ENCODE measurements around the gene CCDC158. TPM values are rescaled to one million over a fixed set of nuclear protein-coding genes. Genes with fewer than 3 reads are reported as not detected.
A peak's percentile ranks its signal among the peaks of the same experiment; 100 is the strongest.

CCDC158 gene
- total RNA-seq, 3 donors from 2014 or later (not counting 1 experiment from before 2014, with no cell fraction given): not detected

DNA sequence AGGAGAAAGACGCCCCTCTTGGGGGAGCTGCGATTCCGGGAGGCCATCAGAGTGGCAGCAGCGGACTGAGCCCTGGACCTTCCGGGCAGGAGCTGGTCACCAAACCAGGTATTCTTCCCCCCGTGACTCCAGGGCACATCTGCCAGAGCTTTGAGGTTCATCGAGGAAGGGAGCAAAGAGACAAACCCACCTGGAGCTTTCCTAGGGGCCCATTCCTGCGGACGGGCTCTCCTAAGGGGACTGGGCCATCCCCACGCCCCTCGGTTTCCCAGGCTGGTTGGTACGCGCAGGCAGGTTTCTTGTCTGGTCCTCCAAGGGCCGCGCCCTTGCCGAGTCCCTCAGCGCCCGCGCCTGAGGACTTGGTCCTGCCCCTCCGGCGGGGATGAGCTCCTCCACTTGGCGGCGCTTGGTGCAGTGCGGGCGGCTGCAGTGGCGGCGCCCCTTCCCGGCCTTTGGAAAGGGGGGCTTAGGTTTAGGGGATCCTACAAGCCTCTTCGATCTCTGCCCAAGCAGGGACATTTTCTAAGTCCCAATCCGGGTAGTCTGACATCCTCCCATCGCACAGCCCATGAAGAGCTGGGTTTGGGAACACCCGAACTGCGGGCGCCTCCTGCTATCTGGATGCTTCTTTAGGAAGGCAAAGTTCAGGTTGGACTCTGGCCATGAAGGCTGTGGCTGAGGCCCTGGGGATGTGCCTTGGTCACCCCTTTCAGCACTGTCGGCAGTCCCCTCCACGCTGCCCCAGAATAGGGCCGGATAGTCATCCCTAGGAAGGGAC is 113.9 kb downstream of the CCDC158 start:
- Mint-ChIP-seq H3K4me1 (peaks cover 23 to 41% of the 10 kb centered on the region in 2 donors), H3K4me3 (peak overlapping the region; percentile 80), H3K27ac (peak overlapping the region in 1 of 2 donors; percentile 63), H3K9me3 (no peaks in the 10 kb centered on the region), H3K27me3 (ENCODE audit: low read depth in 2 of 2) (peaks cover 0 to 13% of the 10 kb centered on the region in 2 donors), H3K36me3 (peaks cover 8% of the 10 kb centered on the region)
- H3K36me3 ChIP-seq (ENCODE audit: control insufficient read depth, insufficient read depth, low read length): no peaks in the 10 kb centered on the region
- H3K4me3 ChIP-seq (ENCODE audit: low read length): peak overlapping the region; percentile 65
- no peaks in the 10 kb centered on the region for H3K27me3 ChIP-seq (ENCODE audit: control insufficient read depth, insufficient read depth, low read length)
- peaks cover 32% of the 10 kb centered on the region for H3K4me1 ChIP-seq (ENCODE audit: control insufficient read depth, insufficient read depth, low read length)
- ATAC-seq: peak in 2 of 3 donors; percentile 24 to 44
- DNase-seq: peak in 1 of 2 donors; percentile 41
- intact Hi-C loops (cut with micrococcal nuclease): no loop called here
- no peaks in the 10 kb centered on the region for H3K9me3 ChIP-seq (ENCODE audit: control insufficient read depth, insufficient read depth, low read length)
- 12% methylated on average over 37 of the region's 37 CpGs for WGBS (ENCODE audit: insufficient coverage)
- no peak overlapping the region for H3K27ac ChIP-seq (ENCODE audit: low read length)
- no peak for TF ChIP-seq CTCF (IDR thresholded peaks at IDR 0.05)

GRCh38 chr4:76305971-76306881 is 114.7 kb downstream of the CCDC158 start, which contains the start of gene STBD1:
Gene STBD1 (plus strand): TSS chr4:76306733. CDS start chr4:76306770, 37 bp downstream.
- peak within 1 kb of the TSS; percentile 65 for H3K4me3 ChIP-seq (ENCODE audit: low read length)
- H3K4me1 Mint-ChIP-seq: peaks cover 30 to 46% of the 10 kb centered on the region in 2 donors
- H3K27ac Mint-ChIP-seq: peak within 1 kb of the TSS; percentile 17 to 63

GRCh38 chr4:76305033-76305687 is 115.8 kb downstream of the CCDC158 start:
- H3K36me3 ChIP-seq (ENCODE audit: control insufficient read depth, insufficient read depth, low read length): no peaks in the 10 kb centered on the region
- Mint-ChIP-seq H3K27ac (peak overlapping the region; percentile 17 to 63), H3K4me3 (peak overlapping the region; percentile 80), H3K4me1 (peaks cover 35 to 51% of the 10 kb centered on the region in 2 donors), H3K9me3 (no peaks in the 10 kb centered on the region), H3K27me3 (ENCODE audit: low read depth in 2 of 2) (peaks cover 0 to 9% of the 10 kb centered on the region in 2 donors), H3K36me3 (peaks cover 8% of the 10 kb centered on the region)
- DNase-seq: peak in 1 of 2 donors; percentile 42
- intact Hi-C loops (cut with micrococcal nuclease): no loop called here
- H3K4me3 ChIP-seq (ENCODE audit: low read length): peak overlapping the region; percentile 65
- peak overlapping the region; percentile 11 for H3K27ac ChIP-seq (ENCODE audit: low read length)
- H3K4me1 ChIP-seq (ENCODE audit: control insufficient read depth, insufficient read depth, low read length): peaks cover 34% of the 10 kb centered on the region
- no peaks in the 10 kb centered on the region for H3K9me3 ChIP-seq (ENCODE audit: control insufficient read depth, insufficient read depth, low read length)
- H3K27me3 ChIP-seq (ENCODE audit: control insufficient read depth, insufficient read depth, low read length): no peaks in the 10 kb centered on the region
- ATAC-seq: peak; percentile 31 to 41 (median 39)
- TF ChIP-seq CTCF (IDR thresholded peaks at IDR 0.05): no peak
- 22% methylated on average over 6 of the region's 7 CpGs for WGBS (ENCODE audit: insufficient coverage)

More at GRCh38 chr4:76305971-76306881, 114.7 kb downstream of the CCDC158 start, which contains the start of gene STBD1:
- no peaks in the 10 kb centered on the region for H3K9me3 Mint-ChIP-seq
- DNase-seq: peak; percentile 21 to 47
- TF ChIP-seq CTCF (IDR thresholded peaks at IDR 0.05): no peak
- no peaks in the 10 kb centered on the region for H3K36me3 ChIP-seq (ENCODE audit: control insufficient read depth, insufficient read depth, low read length)
- H3K27me3 ChIP-seq (ENCODE audit: control insufficient read depth, insufficient read depth, low read length): no peaks in the 10 kb centered on the region
- intact Hi-C loops (cut with micrococcal nuclease): no loop called here
- H3K4me3 Mint-ChIP-seq: peak within 1 kb of the TSS; percentile 80
- peak within 1 kb of the TSS; percentile 11 for H3K27ac ChIP-seq (ENCODE audit: low read length)
- H3K36me3 Mint-ChIP-seq: peaks cover 8% of the 10 kb centered on the region
- under 1% methylated on average over 85 of the region's 85 CpGs for WGBS (ENCODE audit: insufficient coverage)
- ATAC-seq: peak; percentile 56 to 65 (median 63)
- H3K4me1 ChIP-seq (ENCODE audit: control insufficient read depth, insufficient read depth, low read length): peaks cover 34% of the 10 kb centered on the region
- no peaks in the 10 kb centered on the region for H3K9me3 ChIP-seq (ENCODE audit: control insufficient read depth, insufficient read depth, low read length)
- H3K27me3 Mint-ChIP-seq (ENCODE audit: low read depth in 2 of 2): peaks cover 0 to 13% of the 10 kb centered on the region in 2 donors

Measured in natural killer cell (primary cell).